ENCODE measurements around the gene MDM1. TPM values are rescaled to one million over a fixed set of nuclear protein-coding genes. Genes with fewer than 3 reads are reported as not detected.

The MDM1 gene
- total and polyA plus RNA-seq, 2 of the 13 experiments (the other 11 are each of a cell fraction or from before 2014, with no cell fraction given), result 4.6 to 15.2 TPM

DNA sequence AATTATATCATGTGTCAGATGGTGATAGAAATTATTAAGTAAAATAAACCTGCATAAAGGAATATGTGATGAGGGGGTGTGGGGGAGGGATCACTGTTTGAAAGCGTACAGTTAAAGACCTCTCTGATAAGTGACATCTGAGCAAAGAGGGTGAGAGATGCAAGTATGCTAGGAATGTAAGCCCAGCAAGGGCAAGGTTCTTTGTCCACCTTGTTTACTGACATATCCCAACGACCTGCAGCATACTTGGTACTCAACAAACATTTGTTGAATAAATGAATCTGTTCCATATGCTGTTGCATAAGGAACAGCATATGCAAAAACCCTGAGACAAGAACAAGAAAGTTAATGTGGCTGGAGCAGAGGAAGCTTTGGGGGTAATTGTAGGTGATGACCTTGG, 12.0 kb upstream of the MDM1 start (continued):
- TF ChIP-seq, protein P1, sequence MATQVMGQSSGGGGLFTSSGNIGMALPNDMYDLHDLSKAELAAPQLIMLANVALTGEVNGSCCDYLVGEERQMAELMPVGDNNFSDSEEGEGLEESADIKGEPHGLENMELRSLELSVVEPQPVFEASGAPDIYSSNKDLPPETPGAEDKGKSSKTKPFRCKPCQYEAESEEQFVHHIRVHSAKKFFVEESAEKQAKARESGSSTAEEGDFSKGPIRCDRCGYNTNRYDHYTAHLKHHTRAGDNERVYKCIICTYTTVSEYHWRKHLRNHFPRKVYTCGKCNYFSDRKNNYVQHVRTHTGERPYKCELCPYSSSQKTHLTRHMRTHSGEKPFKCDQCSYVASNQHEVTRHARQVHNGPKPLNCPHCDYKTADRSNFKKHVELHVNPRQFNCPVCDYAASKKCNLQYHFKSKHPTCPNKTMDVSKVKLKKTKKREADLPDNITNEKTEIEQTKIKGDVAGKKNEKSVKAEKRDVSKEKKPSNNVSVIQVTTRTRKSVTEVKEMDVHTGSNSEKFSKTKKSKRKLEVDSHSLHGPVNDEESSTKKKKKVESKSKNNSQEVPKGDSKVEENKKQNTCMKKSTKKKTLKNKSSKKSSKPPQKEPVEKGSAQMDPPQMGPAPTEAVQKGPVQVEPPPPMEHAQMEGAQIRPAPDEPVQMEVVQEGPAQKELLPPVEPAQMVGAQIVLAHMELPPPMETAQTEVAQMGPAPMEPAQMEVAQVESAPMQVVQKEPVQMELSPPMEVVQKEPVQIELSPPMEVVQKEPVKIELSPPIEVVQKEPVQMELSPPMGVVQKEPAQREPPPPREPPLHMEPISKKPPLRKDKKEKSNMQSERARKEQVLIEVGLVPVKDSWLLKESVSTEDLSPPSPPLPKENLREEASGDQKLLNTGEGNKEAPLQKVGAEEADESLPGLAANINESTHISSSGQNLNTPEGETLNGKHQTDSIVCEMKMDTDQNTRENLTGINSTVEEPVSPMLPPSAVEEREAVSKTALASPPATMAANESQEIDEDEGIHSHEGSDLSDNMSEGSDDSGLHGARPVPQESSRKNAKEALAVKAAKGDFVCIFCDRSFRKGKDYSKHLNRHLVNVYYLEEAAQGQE (IDR thresholded peaks at IDR 0.05; ENCODE audit: borderline replicate concordance in 1 of 2, low read depth in 1 of 2, low read length in 2 of 2), result no peak
- TF ChIP-seq MTERF4 (CRISPR knock-in tag; IDR thresholded peaks at IDR 0.05) (no peak), BCL3 (CRISPR knock-in tag; IDR thresholded peaks at IDR 0.05) (no peak), NONO (IDR thresholded peaks at IDR 0.05) (no peak), NONO (CRISPR knock-in tag; conservative IDR thresholded peaks at IDR 0.05) (no peak; the same call in 1 of the 2 replicates), ZNF160 (CRISPR knock-in tag; IDR thresholded peaks at IDR 0.05) (no peak), ZNF3 (CRISPR knock-in tag; IDR thresholded peaks at IDR 0.05) (peak; percentile 96), HDAC1 (CRISPR knock-in tag; IDR thresholded peaks at IDR 0.05) (peak; percentile 65), ZBTB25 (CRISPR knock-in tag; IDR thresholded peaks at IDR 0.05) (no peak), ZNF709 (CRISPR knock-in tag; IDR thresholded peaks at IDR 0.05) (no peak), ELF4 (CRISPR knock-in tag; IDR thresholded peaks at IDR 0.05; ENCODE audit: borderline replicate concordance) (no peak), NR2F2 (IDR thresholded peaks at IDR 0.05; ENCODE audit: borderline replicate concordance, low read depth) (peak; percentile 36; the same call in 1 of the 2 replicates), POLR2AphosphoS5 (IDR thresholded peaks at IDR 0.05; ENCODE audit: low read depth, low read length) (no peak), PPARG (CRISPR knock-in tag; conservative IDR thresholded peaks at IDR 0.05) (peak; percentile 62), ZNF563 (CRISPR knock-in tag; IDR thresholded peaks at IDR 0.05) (no peak), ELF1 (CRISPR knock-in tag; IDR thresholded peaks at IDR 0.05) (no peak), KMT2A (CRISPR knock-in tag; IDR thresholded peaks at IDR 0.05) (no peak), RXRB (CRISPR knock-in tag; IDR thresholded peaks at IDR 0.05; ENCODE audit: borderline replicate concordance) (peak; percentile 55; the same call in 1 of the 2 replicates), SP4 (CRISPR knock-in tag; IDR thresholded peaks at IDR 0.05) (no peak), KDM4B (CRISPR knock-in tag; IDR thresholded peaks at IDR 0.05) (no peak), SALL1 (CRISPR knock-in tag; IDR thresholded peaks at IDR 0.05) (peak; percentile 78; the same call in 1 of the 2 replicates)
- TF ChIP-seq, protein P2, sequence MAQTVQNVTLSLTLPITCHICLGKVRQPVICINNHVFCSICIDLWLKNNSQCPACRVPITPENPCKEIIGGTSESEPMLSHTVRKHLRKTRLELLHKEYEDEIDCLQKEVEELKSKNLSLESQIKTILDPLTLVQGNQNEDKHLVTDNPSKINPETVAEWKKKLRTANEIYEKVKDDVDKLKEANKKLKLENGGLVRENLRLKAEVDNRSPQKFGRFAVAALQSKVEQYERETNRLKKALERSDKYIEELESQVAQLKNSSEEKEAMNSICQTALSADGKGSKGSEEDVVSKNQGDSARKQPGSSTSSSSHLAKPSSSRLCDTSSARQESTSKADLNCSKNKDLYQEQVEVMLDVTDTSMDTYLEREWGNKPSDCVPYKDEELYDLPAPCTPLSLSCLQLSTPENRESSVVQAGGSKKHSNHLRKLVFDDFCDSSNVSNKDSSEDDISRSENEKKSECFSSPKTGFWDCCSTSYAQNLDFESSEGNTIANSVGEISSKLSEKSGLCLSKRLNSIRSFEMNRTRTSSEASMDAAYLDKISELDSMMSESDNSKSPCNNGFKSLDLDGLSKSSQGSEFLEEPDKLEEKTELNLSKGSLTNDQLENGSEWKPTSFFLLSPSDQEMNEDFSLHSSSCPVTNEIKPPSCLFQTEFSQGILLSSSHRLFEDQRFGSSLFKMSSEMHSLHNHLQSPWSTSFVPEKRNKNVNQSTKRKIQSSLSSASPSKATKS (CRISPR knock-in tag; IDR thresholded peaks at IDR 0.05), result no peak
